HL-60 (cell line): Measurements from ENCODE around the gene ATL3.

Source experiments
- GABPA ChIP-seq: IDR thresholded peaks from 2 replicates; pipeline ENCODE4 v1.6.1; 2012; ENCODE audit warnings: low read depth
- POLR2AphosphoS5 ChIP-seq: IDR thresholded peaks from 2 replicates; pipeline ENCODE4 v1.6.1; 2012; ENCODE audit warnings: low read depth
- TF ChIP-seq, protein P1 (sequence below): IDR thresholded peaks from one replicate; pipeline ENCODE4 v1.5.1; 2011; ENCODE audit warnings: low read length, control low read depth, inconsistent platforms; ENCODE audit not compliant: insufficient read depth

DNA sequence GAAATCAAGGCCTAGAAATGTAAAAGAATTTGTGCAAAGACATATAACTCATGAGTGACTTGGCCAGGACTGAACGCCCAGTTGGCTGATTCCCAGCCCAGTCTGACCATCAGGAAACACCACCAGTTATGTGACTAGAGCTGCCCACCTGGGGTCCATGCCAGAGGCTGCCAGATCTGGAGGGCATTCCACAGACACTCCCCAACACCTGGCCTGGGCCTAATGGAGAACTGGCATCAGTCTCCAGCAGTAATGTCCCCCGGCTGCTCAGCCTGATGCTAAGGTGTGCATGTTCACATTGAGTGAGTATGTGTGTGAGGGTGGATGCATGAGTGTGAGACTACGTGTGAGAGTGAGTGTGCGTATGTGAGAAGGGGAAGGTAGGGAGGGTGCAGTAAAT, 72.6 kb downstream of the ATL3 start:
- TF ChIP-seq, protein P1, sequence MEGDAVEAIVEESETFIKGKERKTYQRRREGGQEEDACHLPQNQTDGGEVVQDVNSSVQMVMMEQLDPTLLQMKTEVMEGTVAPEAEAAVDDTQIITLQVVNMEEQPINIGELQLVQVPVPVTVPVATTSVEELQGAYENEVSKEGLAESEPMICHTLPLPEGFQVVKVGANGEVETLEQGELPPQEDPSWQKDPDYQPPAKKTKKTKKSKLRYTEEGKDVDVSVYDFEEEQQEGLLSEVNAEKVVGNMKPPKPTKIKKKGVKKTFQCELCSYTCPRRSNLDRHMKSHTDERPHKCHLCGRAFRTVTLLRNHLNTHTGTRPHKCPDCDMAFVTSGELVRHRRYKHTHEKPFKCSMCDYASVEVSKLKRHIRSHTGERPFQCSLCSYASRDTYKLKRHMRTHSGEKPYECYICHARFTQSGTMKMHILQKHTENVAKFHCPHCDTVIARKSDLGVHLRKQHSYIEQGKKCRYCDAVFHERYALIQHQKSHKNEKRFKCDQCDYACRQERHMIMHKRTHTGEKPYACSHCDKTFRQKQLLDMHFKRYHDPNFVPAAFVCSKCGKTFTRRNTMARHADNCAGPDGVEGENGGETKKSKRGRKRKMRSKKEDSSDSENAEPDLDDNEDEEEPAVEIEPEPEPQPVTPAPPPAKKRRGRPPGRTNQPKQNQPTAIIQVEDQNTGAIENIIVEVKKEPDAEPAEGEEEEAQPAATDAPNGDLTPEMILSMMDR: no peak
- TF ChIP-seq POLR2AphosphoS5 (no peak), GABPA (no peak)
